H4 (cell line): ENCODE measurements around the gene SLC9A9. TPM values are rescaled to one million over a fixed set of nuclear protein-coding genes. Genes with fewer than 3 reads are reported as not detected.

Experiments used
- DNase-seq: peaks from one replicate; pipeline ENCODE4 v3.0.0-alpha.2; 2015; ENCODE audit warnings: low spot score
- total RNA-seq: library from RNA; depleted of rRNA; stranded (reverse); fragments of >200 nt; shearing (Covaris generic); gene quantifications from 2 replicates; pipeline ENCODE4 v1.2.3, GENCODE V29; 2014

SLC9A9 gene
- total RNA-seq, 1 experiment from 2014 or later: 10.8 TPM

- no peak for DNase-seq
Observed at GRCh38 chr3:143510601-143511000, 337.7 kb downstream of the SLC9A9 start.

GRCh38 chr3:143507735-143508580, 340.3 kb downstream of the SLC9A9 start:
- DNase-seq: no peak

DNA sequence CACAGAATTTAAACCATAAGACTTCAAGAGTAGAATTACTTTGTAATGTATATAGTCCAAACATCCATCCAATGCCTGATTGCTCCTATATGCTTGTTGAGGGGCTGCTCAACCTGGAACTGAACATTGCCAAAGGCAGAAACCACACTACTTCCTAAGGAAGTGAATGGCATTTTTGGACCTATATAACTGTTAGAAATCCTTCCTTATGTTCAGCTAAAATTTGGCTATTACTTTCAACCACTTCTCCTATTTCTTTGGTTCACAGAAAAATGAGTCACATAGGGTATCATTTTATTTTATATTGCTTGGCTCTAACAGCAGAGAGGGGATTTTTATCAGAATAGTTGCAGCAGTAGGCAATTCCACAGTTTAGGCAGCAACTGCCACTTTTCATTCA, 342.1 kb downstream of the SLC9A9 start:
- no peak for DNase-seq

GRCh38 chr3:143503325-143503885, 344.9 kb downstream of the SLC9A9 start:
- no peak for DNase-seq

DNA sequence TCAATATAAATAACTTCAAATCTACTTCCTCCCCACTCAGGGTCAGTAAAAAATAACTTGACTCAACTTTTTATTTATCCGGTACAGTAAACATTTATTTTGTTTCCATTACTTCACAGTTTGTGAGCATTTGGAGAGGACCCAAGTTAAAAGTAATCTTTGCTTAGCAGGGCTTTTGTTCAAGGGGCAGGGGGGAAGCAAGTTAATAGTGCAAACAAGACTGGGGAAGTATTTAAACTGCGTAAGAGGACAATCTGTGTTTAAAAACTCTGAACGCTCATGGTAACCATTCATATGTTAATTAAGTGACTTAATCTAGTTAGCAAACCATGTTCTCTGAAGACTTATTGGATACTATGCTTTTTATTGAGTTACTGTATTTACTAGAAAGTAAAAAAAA, 346.2 kb downstream of the SLC9A9 start:
- no peak for DNase-seq

DNA sequence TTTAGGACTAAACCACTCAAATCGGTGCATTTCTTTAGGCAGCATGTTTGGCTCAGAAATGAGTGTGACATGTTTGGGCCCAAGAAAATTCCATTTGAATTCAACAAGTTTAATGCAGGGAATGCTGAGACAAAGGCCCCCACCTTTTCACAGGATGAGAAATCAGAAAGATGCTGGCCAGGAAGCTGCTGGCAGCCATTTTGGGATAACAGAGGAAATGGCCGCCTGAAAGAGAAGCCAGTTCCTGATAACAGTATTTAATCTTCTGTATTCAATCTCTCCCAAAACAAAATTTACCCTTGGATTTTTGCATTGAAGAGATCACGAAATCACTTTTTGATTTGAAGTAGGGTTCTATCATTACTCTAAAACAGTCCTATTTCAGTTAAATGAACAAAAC, 350.9 kb downstream of the SLC9A9 start:
- DNase-seq: no peak

DNA sequence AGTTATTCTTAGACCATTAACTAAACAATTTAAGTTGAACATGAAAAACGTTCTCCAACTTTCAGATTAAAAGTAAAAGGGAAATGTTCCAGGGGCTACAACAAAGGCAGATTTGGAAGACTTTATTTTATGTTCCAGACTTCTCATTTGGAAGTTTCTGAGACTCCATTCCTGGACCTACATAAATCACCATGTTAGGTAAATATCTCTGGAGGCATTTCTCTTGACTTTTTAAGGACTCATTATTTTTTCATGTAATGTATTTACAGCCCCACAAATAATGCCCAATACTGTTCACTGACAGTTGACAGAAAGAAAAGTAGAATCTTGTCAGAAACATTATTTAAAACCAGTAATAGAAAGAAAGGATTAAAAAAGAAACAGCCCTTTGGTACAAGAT, 352.1 kb downstream of the SLC9A9 start:
- no peak for DNase-seq

DNA sequence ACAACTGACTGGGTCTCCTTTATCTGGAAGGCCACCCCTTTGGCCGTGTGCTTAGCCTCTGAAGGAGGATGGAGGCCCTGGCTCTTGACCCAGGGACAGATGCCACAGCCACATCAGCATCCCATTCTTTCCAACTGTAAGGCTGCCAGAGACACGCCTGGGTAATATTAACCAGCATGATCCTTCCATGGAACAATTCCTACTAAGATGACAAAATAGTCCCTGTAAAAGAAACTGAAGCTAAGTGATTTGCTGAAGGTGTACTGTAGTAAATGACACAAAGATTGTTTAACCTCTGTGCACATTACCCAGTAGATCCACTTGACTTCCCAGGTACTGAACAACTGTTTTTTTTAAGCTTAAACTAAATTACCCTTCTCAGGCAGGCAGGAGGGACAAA, 352.7 kb downstream of the SLC9A9 start:
- no peak for DNase-seq

DNA sequence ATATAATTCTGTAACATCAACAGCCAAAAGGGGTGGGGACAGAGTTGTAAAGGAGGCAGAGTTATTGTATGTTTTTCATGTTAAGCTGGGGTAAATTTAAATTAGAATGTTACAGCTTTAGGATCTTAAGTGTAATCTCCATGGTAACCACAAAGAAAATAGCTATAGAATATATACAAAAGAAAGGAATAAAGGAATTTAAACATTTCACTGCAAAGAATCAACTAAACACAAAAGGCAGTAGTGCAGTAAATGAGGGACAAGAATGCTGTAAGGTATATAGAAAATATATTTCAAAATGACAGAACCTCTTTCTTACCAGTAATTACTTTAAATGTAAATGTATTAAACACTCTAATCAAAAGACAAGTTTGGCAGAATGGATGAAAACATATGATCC, 361.7 kb downstream of the SLC9A9 start:
- DNase-seq: no peak

DNA sequence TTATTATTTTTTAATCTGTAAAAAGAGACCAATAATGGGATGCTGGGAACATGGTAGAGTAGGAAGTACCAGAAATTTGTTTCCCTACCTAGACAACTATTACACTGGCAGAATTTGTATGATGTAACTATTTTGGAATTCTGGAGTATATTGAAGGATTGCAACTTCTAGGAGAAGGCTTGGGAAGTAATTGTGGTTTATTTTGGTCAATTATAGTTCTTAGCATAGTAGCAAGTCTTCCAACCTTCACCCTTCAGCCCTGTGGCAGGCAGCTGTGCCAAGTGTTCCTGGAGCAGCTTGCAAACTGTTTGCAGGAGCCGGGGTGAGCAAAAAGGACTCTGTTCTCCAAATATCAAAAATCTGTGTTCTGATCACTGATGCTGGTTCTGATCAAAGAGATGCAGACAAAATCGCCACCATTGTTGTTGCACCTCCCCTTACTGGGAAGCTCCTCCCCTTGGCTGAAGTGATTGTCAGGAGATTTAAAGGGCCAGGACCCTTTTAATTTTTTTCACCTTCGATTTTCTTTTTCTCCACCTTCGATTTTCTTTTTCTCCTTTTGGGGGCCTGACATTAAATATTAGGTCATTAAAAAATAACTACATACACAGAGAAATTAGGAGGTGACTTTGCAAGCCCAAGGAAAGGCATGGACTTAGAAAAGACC, 363.3 kb downstream of the SLC9A9 start:
- DNase-seq: no peak

- no peak for DNase-seq
Observed at GRCh38 chr3:143483214-143483613, 365.1 kb downstream of the SLC9A9 start.

GRCh38 chr3:143482106-143483088, 365.9 kb downstream of the SLC9A9 start:
- no peak for DNase-seq

GRCh38 chr3:143480344-143480743, 367.9 kb downstream of the SLC9A9 start:
- no peak for DNase-seq

- DNase-seq: no peak
Observed at GRCh38 chr3:143479727-143480126, 368.5 kb downstream of the SLC9A9 start.

- no peak for DNase-seq
Observed at GRCh38 chr3:143478115-143478693, 370.1 kb downstream of the SLC9A9 start.

- no peak for DNase-seq
Observed at GRCh38 chr3:143476965-143477640, 371.2 kb downstream of the SLC9A9 start.

GRCh38 chr3:143475981-143476380, 372.3 kb downstream of the SLC9A9 start:
- DNase-seq: no peak

DNA sequence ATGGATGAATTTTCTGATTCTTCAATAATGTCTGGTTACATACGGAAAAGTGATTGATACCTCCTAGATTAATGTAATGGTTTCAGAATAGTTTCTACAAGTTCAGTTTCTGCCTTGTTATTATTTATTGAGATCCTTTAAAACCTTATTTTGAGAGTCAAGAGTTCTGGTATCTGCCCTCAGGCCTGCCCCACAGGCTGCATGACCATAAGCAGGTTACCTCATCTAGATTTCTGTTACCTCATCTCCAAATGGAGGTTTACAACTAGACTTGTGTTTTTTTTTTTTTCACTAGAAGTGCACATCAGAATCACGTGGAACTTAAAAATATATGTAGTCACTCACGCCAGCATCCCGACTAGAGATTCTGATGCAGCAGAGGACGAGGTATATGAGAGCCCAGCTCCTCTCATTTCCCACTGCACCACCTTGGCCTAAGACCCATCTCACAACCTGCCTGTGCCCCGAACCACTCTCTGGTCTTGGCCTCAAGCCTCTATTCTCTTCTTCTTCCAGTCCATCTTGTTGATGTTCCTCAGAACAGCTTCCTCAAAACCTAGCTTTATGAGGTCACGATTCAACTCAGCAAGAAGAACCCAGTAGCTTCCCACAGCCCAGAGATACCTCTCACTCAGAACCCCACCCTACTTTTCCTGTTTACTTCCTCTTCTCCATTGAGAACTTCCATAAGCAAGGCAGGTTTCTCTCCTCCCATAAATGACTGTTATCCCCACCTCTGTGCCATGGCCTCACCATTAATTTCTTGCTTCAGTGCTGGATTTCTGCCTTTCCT, 375.3 kb downstream of the SLC9A9 start:
- DNase-seq: no peak

DNA sequence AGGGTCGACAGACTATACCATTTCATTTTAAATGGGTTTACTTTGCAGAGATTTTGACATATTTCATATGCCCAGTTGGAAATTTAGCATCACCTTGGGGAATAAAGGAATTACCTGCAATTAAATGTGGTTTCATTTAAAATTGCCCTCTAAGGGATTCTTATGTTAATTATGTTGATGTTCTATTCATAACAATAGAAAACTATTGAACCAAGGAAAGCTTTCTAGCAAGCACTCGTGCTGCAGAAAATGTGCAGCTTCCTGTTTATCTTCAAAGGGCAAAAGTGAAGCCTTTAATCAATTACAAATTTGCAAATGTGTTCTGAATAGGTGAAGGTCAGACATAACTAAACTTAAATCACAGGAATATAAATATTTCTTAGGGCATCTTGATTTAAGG, 376.6 kb downstream of the SLC9A9 start:
- DNase-seq: no peak

DNA sequence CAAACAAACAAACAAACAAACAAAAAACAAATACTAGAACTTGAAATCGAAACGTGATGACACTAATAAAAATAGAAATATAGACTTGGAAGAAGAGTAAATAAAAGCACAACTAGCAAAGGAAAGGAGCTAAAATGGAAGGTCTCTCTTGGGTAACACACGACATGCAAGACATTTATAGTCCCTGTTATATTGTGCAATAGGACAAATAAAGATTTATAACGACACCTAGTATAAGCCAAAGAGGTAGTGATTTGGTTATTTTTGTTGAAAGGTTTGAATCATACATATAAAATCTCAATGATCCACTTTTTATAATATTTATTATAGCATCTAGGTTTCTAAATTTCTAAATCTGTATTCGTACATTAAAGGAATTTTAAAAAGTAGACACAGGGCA, 379.1 kb downstream of the SLC9A9 start:
- no peak for DNase-seq
